B cell (primary cell): ENCODE measurements around the gene ZBTB46. TPM values are rescaled to one million over a fixed set of nuclear protein-coding genes. Genes with fewer than 3 reads are reported as not detected.
A peak's percentile ranks its signal among the peaks of the same experiment; 100 is the strongest.

Experiments
- ATAC-seq: fragments of 200-7000 bp; cut with Tn5 transposase; one replicate; pipeline ENCODE4 v1.10.0; 2021; ENCODE audit warnings: low read depth, mild to moderate bottlenecking, moderate number of reproducible peaks, moderate library complexity
- CTCF ChIA-PET: fragments of 350-600 bp; sonication (Branson Sonifier 250); formaldehyde crosslinking; loops from one replicate; lab custom pipeline; 2021; ENCODE audit warnings: antibody characterized with exemption, inconsistent platforms; lab: Charles Lee
- POLR2A ChIA-PET: fragments of 350-600 bp; sonication (Branson Sonifier 250); formaldehyde crosslinking; loops from one replicate; lab custom pipeline; 2021; ENCODE audit warnings: antibody characterized with exemption; lab: Charles Lee
- DNase-seq: peaks from one replicate; pipeline ENCODE4 v3.0.0; 2013
- H2AFZ ChIP-seq: 2 replicates; pipeline ENCODE4 v1.6.1; 2012; ENCODE audit warnings: mild to moderate bottlenecking, low read depth, low read length; ENCODE audit not compliant: insufficient read depth, poor library complexity, severe bottlenecking
- H3K27ac ChIP-seq, 2 donors: 1 replicate in 1 of 2; 2 replicates in 1 of 2; pipeline ENCODE4 v1.5.1; 2012 to 2013; ENCODE audit warnings: low read length in 2 of 2, mild to moderate bottlenecking in 2 of 2, moderate library complexity in 1 of 2
- H3K27me3 ChIP-seq, 4 experiments: fragments of 200-600 bp in 1 of 4; sonication (generic) in 1 of 4; replicated peaks in 1 of 4; 1 replicate in 2 of 4; 2 replicates in 2 of 4; pipeline versions ENCODE4 v1.6.1 to v1.7.0; 2013 to 2016; ENCODE audit warnings: low read length in 3 of 4, mild to moderate bottlenecking in 2 of 4, mixed read lengths in 1 of 4, moderate library complexity in 1 of 4; ENCODE audit not compliant: insufficient read depth in 4 of 4, control insufficient read depth in 3 of 4; ENCODE audit errors: control extremely low read depth in 1 of 4
- H3K36me3 ChIP-seq, 2 experiments: replicated peaks in 1 of 2; 1 replicate in 1 of 2; 2 replicates in 1 of 2; pipeline versions ENCODE4 v1.6.1 to v1.7.1; 2013; ENCODE audit warnings: low read length in 1 of 2; ENCODE audit not compliant: insufficient read depth in 2 of 2, control insufficient read depth in 1 of 2; ENCODE audit errors: control extremely low read depth in 1 of 2, extremely low read depth in 1 of 2
- H3K4me1 ChIP-seq, 2 donors: fragments of 200-600 bp in 1 of 2; sonication (generic) in 1 of 2; 1 replicate in 1 of 2; 2 replicates in 1 of 2; pipeline versions ENCODE4 v1.5.1 to v1.6.1; 2013 to 2017; ENCODE audit warnings: low read length in 2 of 2; ENCODE audit not compliant: control insufficient read depth in 2 of 2, insufficient read depth in 2 of 2
- H3K4me2 ChIP-seq: replicated peaks from 2 replicates; pipeline ENCODE3; 2012; ENCODE audit warnings: mild to moderate bottlenecking, low read depth, low read length; ENCODE audit not compliant: poor library complexity, severe bottlenecking
- H3K4me3 ChIP-seq, 5 experiments: fragments of 200-600 bp in 1 of 5; sonication (generic) in 1 of 5; 1 replicate in 3 of 5; 2 replicates in 2 of 5; pipeline versions ENCODE4 v1.5.1 to v1.7.0; 2011 to 2016; ENCODE audit warnings: low read length in 4 of 5, mild to moderate bottlenecking in 4 of 5, low read depth in 2 of 5, control low read depth in 1 of 5, moderate library complexity in 1 of 5; ENCODE audit not compliant: insufficient read depth in 1 of 5; ENCODE audit errors: control extremely low read depth in 1 of 5, extremely low read depth in 1 of 5
- H3K79me2 ChIP-seq: fragments of 200-600 bp; sonication (generic); one replicate; pipeline ENCODE4 v1.6.0; 2016; ENCODE audit warnings: low read length; ENCODE audit not compliant: control insufficient read depth, insufficient read depth
- H3K9ac ChIP-seq: fragments of 200-600 bp; sonication (generic); 2 replicates; pipeline ENCODE4 v1.6.1; 2017; ENCODE audit warnings: mild to moderate bottlenecking, low read length, moderate library complexity
- H3K9me3 ChIP-seq, 3 donors: one replicate each; pipeline versions ENCODE4 v1.6.1 to v1.7.1; 2013; ENCODE audit warnings: low read length in 2 of 3; ENCODE audit not compliant: control insufficient read depth in 2 of 3, insufficient read depth in 1 of 3; ENCODE audit errors: control extremely low read depth in 1 of 3
- H4K20me1 ChIP-seq: 2 replicates; pipeline ENCODE4 v1.6.0; 2012; ENCODE audit warnings: mild to moderate bottlenecking, low read length; ENCODE audit not compliant: insufficient read depth, control insufficient read depth, poor library complexity, severe bottlenecking
- H3K27ac Mint-ChIP-seq: one replicate; pipeline ENCODE4 v1.8.0; 2021; ENCODE audit warnings: mixed read lengths
- H3K27me3 Mint-ChIP-seq: one replicate; pipeline ENCODE4 v1.8.0; 2021; ENCODE audit warnings: mixed read lengths
- H3K4me1 Mint-ChIP-seq: one replicate; pipeline ENCODE4 v1.8.0; 2021; ENCODE audit warnings: mixed read lengths
- H3K4me3 Mint-ChIP-seq: one replicate; pipeline ENCODE4 v1.8.0; 2021; ENCODE audit warnings: mixed read lengths
- H3K9me3 Mint-ChIP-seq: one replicate; pipeline ENCODE4 v1.8.0; 2022; ENCODE audit warnings: mixed read lengths; ENCODE audit not compliant: insufficient read depth
- CTCF ChIP-seq: fragments of 200-600 bp; IDR thresholded peaks from one replicate; pipeline ENCODE4 v1.8.0; 2022; ENCODE audit warnings: antibody characterized with exemption, mild to moderate bottlenecking
- EZH2 ChIP-seq: IDR thresholded peaks from 2 replicates; pipeline ENCODE4 v1.6.1; 2012; ENCODE audit warnings: borderline replicate concordance, low read depth, mild to moderate bottlenecking, moderate library complexity, low read length; ENCODE audit not compliant: insufficient read depth, poor library complexity, severe bottlenecking
- WGBS: methylation state at CpG from one replicate; pipeline ENCODE4 v1.1.5; 2013; ENCODE audit warnings: missing lambda C conversion rate; ENCODE audit not compliant: insufficient coverage; 5-methylcytosine and 5-hydroxymethylcytosine counted together
- intact Hi-C: fragments of 100-400 bp; cut with micrococcal nuclease; formaldehyde crosslinking; loops from one replicate; pipeline ENCODE4 v1.10.0; 2022
- polyA plus RNA-seq: library from polyadenylated mRNA; depleted of rRNA; stranded (reverse); fragments of >200 nt; gene quantifications from 2 replicates; pipeline ENCODE4 v1.2.3, GENCODE V29; 2012
- total RNA-seq, 2 donors: library from RNA; stranded (reverse); fragments of 120-200 nt in 1 of 2; gene quantifications; 1 replicate in 1 of 2; 2 replicates in 1 of 2; pipeline versions ENCODE4 v1.2.3 to v1.2.4, GENCODE V29; 2013 to 2022

Gene ZBTB46
- total and polyA plus RNA-seq, 2 donors (not counting 1 experiment from before 2014, with no cell fraction given): 0.16 to 0.64 TPM

- ATAC-seq: peak; percentile 1
- CTCF ChIA-PET: interaction anchor here (0.5 to 2.6 kb wide), 10 partner anchors 16 to 266 kb away, joined by 3 to 11 read pairs (median 4); partner anchors contain the start of genes LIME1, PTK6, RTEL1 and TPD52L2
- TF ChIP-seq CTCF (no peak), EZH2 (no peak)
- Histone ChIP-seq H3K27ac (peak overlapping the region; percentile 27 to 85), H3K4me1 (peaks cover 21 to 28% of the 10 kb centered on the region in 2 donors), H3K9me3 (no peaks in the 10 kb centered on the region), H3K79me2 (peaks cover 93% of the 10 kb centered on the region), H3K4me3 (peak overlapping the region in 4 of 5 experiments; percentile 53 to 80 (median 67)), H3K9ac (peak overlapping the region; percentile 76), H3K27me3 (no peaks in the 10 kb centered on the region), H4K20me1 (peaks cover 75% of the 10 kb centered on the region), H2AFZ (peak overlapping the region; percentile 86), H3K36me3 (peaks cover 2 to 49% of the 10 kb centered on the region in 2 experiments), H3K4me2 (peak overlapping the region; percentile 94)
- peaks cover 38% of the 10 kb centered on the region for H3K4me1 Mint-ChIP-seq
- DNase-seq: no peak
- peak overlapping the region; percentile 76 for H3K4me3 Mint-ChIP-seq
- 27% methylated on average over 65 of the region's 67 CpGs for WGBS
- peak overlapping the region; percentile 56 for H3K27ac Mint-ChIP-seq
- intact Hi-C loops: loop anchor here (5.0 kb wide), 1 partner anchor 354 kb away; the partner anchor contains the start of gene TCEA2
- POLR2A ChIA-PET: interaction anchor here (1.0 to 2.2 kb wide), 8 partner anchors 11 to 248 kb away, joined by 3 to 20 read pairs (median 6); partner anchors contain the start of genes GMEB2, LIME1, RTEL1 and SLC2A4RG
- no peaks in the 10 kb centered on the region for H3K9me3 Mint-ChIP-seq
- no peaks in the 10 kb centered on the region for H3K27me3 Mint-ChIP-seq
Measured at GRCh38 chr20:63708301-63709148, 122.5 kb downstream of the ZBTB46 start.
